Left ventricle myocardium superior (tissue), 1 donor: ENCODE data around the gene TP73. TPM values are rescaled to one million over a fixed set of nuclear protein-coding genes. Genes with fewer than 3 reads are reported as not detected.

Experiments
- ATAC-seq: fragments of 200-7000 bp; cut with Tn5 transposase; one replicate; pipeline ENCODE4 v1.9.1; 2020; ENCODE audit warnings: mild to moderate bottlenecking, moderate library complexity
- DNase-seq: peaks from one replicate; pipeline ENCODE4 v3.0.0-alpha.2; 2020
- intact Hi-C: fragments of 100-400 bp; cut with micrococcal nuclease; formaldehyde crosslinking; loops from one replicate; pipeline ENCODE4 v1.11.0; 2022
- total RNA-seq: library from RNA; stranded (reverse); fragmentation: NEBNext Ultra II Directional; extraction: Animal tissue kit (Norgen Biotek cat#: 25700); gene quantifications from one replicate; pipeline ENCODE4 v1.2.1, GENCODE V29; 2021
- donor health status: DM: no; HTN: yes; CAD: no; lungs with severe emphysema.

TP73 gene
- total RNA-seq, 1 donor from 2014 or later, result 0.05 TPM

- intact Hi-C loops, result no loop called here
- ATAC-seq, result no peak
- peak; percentile 7 for DNase-seq
These were observed 28.3 kb downstream of the TP73 start for GRCh38 chr1:3680488-3681230.

DNA sequence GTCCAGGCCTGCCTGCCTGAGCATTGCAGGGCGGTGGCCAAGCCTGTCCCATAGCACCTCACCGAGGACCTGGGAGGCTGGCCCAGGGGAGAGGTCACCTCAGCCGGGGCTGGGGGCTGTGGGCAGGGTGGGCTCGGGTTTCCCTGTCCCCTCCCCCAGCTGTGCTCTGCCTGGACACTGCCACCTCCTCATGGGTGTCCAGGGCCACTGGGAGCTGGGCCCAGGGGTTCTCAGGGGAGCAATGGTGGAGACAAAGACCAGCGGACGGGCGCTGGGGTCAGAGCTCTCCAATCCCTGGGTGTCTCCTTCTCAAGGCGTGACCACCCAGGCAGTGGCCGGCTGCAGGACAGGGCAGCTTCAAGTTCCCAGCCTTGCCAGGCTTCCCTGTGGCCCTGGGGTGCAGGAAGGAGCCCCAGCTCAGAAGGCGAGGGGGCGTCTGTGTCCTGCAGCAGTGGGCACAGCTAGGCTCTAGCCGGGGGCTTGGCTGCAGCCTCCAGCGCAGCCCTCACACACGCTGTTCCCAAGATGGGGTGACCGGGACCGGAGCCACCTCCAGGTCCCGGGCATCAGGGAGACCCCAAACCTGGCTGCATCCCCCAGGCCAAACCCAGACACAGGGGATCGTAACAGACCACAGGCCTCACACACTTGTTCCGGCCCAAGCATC lies 29.0 kb downstream of the TP73 start:
- ATAC-seq (no peak), DNase-seq (peak; percentile 28)
- intact Hi-C loops, result no loop called here

DNA sequence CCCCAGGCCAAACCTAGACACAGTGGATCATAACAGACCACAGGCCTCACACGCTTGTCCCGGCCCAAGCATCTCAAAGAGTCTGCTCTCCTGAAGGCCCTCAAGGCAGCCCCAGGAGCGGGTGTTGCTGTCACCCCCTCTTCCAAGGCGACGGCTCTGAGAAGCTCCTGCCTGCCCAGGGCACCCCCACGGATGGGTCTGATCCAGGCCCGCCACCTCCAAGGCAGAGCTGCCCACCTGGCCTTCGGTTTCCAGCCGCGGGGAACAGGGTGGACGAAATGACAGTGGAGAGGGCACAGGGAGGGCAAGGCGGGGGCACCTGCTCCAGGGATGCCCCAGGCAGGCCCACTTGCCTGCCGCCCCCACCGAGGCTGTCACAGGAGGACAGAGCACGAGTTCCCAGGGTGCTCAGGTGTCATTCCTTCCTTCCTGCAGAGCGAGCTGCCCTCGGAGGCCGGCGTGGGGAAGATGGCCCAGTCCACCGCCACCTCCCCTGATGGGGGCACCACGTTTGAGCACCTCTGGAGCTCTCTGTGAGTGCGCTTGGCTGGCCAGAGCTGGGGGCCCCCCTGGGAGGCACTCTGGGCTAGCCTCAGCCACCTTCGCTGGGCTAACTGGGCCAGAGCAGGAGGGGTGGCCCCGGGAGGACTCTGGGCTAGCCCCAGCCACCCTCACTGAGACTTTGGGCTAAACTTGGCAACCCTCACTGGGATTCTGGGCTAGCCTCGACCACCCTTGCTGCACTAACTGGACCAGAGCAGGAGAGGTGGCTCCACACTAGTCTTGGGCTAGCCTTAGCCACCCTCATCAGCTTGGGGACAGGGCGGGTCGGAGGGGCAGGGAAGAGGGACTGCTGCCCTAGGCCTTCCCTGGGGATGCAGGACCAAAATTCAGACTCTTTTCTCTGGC lies 29.8 kb downstream of the TP73 start:
- ATAC-seq (no peak), DNase-seq (peak; percentile 17)
- intact Hi-C loops, result no loop called here

DNA sequence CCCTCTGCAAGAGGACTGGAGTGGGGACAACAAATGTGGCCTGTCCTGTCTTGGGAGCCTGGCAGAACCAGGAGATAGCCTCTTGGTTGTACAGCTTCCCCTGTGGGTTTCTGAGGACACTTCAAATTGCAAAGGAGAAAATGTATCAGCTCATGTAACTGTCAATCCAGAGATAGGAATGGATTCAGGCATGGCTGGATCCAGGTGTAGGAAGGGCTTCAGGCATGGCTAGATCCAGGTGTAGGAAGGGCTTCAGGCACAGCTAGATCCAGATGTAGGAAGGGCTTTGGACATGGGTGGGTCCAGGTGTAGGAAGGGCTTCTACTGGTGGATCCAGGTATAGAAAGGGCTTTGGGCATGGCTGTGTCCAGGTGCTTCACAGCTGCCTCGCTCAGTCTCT lies 30.9 kb downstream of the TP73 start:
- DNase-seq, result no peak
- no peak for ATAC-seq
- intact Hi-C loops, result no loop called here

GRCh38 chr1:3683992-3684391 lies 31.7 kb downstream of the TP73 start:
- ATAC-seq (no peak), DNase-seq (peak; percentile 47)
- intact Hi-C loops, result no loop called here

GRCh38 chr1:3685222-3685621 lies 32.9 kb downstream of the TP73 start:
- intact Hi-C loops, result no loop called here
- ATAC-seq (no peak), DNase-seq (no peak)

- no peak for DNase-seq
- intact Hi-C loops, result no loop called here
- ATAC-seq, result no peak
These were observed 33.6 kb downstream of the TP73 start for GRCh38 chr1:3685906-3686305.

GRCh38 chr1:3687504-3687903 lies 35.2 kb downstream of the TP73 start:
- intact Hi-C loops, result no loop called here
- ATAC-seq (no peak), DNase-seq (no peak)

DNA sequence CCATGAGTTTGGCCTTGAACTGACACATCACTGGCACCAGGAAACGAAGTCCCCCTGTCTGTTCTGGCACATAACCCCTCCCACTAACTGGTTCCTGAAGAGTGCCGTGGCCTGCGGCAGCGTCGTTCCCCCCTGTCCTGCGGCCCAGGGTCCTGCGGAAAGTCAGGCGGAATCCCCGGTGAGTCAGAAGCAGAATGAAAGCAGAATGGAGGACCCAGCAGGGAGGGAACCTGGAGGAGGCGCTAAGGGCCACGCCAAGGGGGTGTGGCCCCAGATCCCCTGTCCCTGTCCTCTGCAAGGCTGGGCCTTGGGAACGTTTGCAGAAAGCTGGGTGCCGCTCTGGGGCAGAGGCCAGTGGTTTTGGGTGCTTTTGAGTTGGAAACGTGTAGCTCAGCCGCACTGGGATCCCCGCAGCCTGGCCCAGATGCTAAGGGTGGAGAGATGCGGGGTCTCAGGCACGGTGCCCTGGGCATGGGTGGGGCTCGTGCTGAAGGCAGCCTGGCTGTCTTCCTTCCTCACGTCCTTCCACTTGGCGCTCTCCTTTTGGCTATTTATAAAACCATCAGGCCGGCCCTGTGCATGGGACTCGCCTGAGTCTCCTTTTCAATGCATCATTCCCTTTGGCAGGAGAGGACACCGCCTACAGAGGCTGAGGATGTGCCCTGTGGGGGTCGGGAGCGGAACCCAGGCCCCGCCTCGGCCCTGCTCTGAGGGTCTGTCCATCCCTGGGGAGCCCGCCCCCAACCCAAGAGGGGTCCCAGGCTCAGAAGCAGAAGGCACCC lies 36.2 kb downstream of the TP73 start:
- intact Hi-C loops, result no loop called here
- DNase-seq (no peak), ATAC-seq (no peak)

DNA sequence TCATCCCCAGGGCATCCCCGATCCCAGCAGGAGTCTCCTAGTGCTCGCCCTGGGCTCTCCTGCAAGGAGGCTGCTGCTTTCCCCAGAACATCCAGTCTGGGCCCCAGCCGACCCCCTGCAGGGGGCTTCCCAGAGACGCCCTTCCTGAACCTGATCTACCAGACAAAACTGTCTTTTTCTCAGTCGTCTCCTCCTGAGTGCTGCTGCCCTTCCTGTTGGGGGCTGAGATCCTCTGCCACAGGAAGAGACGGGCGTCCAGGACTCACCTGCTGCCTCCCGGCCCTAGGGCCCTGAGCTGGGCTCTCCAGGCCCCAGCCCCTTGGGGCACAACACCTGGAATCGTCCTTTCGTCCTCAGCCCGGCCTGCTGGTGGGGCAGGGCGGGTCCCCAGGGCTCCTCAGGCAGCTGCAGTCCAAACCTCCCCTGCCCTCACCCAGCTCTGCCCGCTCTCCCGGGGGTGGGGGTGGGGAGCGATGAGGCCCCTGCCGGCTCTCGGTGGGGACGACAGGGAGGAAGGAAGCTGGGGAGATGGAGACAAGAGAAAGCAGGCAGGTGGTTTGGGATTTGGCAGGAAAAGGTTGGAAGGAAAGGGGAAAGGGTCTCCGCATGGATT lies 36.9 kb downstream of the TP73 start:
- DNase-seq, result no peak
- no peak for ATAC-seq
- intact Hi-C loops, result no loop called here

- intact Hi-C loops, result no loop called here
- ATAC-seq (no peak), DNase-seq (no peak)
These were observed 38.2 kb downstream of the TP73 start for GRCh38 chr1:3690282-3691065.

GRCh38 chr1:3691421-3692204 lies 39.3 kb downstream of the TP73 start:
- ATAC-seq (no peak), DNase-seq (no peak)
- intact Hi-C loops, result no loop called here

DNA sequence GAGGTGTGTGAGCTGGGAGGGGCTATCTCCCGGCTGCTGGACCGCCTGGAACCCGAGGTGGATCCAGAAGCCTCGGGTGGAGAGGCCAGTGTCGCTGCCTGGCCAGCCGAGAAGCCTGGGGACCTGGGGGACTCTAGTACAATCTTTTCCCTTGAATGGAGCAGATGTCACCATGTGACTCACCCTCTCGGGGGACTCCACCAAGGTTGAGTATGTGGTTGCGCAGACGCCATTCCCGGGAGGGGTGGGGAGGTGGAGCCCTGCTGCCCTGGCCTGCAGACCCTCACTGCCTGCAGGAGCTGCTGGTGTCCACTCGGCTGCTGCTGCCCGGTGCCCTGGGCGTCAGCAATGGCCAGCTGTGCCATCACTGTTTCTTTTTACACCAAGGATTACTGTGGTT lies 40.3 kb downstream of the TP73 start:
- intact Hi-C loops, result no loop called here
- no peak for ATAC-seq
- no peak for DNase-seq

DNA sequence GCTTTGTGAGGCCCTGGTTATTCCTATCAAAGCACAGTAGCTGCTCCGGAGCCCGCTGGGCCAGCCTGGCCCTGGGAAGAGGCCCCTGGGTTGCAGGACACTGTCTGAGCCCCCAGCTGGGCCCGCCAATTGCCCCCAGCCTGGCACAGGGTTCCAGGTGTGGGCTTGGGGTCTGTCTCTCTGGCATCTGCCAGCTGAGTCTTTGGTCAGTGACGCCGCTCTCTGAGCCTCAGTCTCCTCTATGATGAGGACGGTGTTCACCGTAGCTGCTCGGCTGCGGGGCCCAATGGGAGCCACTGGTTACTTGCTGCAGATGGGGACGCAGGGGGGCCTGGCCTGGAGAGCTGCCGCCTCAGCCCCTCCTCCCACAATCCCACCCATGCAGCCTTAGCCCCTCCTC lies 41.0 kb downstream of the TP73 start:
- ATAC-seq (no peak), DNase-seq (no peak)
- intact Hi-C loops, result no loop called here

DNA sequence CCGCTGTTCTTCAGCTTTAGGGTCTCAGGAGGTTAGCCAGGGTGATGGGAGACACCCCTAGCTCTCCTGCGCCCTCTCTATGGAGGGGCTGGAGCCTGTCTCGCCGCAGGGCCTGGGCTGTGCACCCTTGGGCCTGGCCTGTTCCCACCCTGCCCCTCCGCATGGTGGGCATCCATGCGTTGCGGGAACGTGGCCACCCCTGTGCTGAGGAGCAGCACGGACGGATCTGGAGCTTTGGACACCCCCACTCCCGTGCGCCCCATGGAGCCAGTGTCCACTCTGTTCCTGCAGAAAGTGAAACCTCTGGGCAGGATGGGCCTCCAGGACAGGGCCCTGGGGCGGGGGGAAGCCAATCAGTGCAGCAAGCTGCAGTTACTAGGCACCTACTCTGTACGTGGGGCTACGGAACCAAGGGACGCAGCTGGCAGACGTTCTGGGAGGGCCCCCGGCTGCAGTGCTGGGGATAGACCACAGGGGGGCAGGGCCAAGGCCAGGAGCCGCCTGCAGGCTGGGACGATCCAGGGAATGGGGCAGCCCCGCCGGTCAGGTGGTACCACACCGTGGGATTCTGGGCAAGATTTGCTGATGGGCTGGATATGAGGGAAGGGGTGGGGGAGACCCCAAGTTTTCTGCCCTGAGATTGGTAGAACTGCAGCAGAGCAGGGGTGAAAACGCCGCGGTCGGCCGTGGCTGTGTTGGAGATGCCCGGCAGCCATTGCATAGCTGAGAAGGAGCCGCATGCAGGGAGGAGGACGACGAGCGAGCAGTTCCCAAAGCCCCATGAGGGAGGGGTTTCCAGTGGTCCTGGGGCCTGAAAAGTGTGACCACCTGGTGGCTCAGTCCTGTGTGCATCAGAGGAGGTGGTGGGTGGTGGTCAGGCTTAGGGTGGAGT lies 43.3 kb downstream of the TP73 start:
- ATAC-seq (peak; percentile 88), DNase-seq (peak; percentile 68)
- intact Hi-C loops, result no loop called here

- intact Hi-C loops, result no loop called here
- ATAC-seq (no peak), DNase-seq (no peak)
These were observed 44.4 kb downstream of the TP73 start for GRCh38 chr1:3696689-3697088.
